Activated T-cell treated with anti-CD3 and anti-CD28 coated beads, Interleukin-2, amount 50 U/mL, for 72 hours (primary cell): Measurements from ENCODE around the gene UPP2. TPM values are rescaled to one million over a fixed set of nuclear protein-coding genes. Genes with fewer than 3 reads are reported as not detected.

Source experiments
- ATAC-seq, 2 donors: fragments of 150-1000 bp; cut with Tn5 transposase; replicated peaks in 1 of 2; 2 replicates each; pipeline ENCODE4 v1.10.0; 2021; ENCODE audit warnings: moderate library complexity in 2 of 2, mild to moderate bottlenecking in 1 of 2
- DNase-seq, 2 donors: peaks; one replicate each; pipeline ENCODE4 v3.0.0; 2021 to 2022; ENCODE audit warnings: mixed read lengths in 1 of 2
- H3K27ac Mint-ChIP-seq: one replicate; pipeline ENCODE4 v1.8.0; 2022; ENCODE audit warnings: mild to moderate bottlenecking, moderate library complexity, mixed read lengths
- H3K27me3 Mint-ChIP-seq: one replicate; pipeline ENCODE4 v1.8.0; 2022; ENCODE audit warnings: low read depth, mixed read lengths
- H3K36me3 Mint-ChIP-seq, 2 donors: one replicate each; pipeline ENCODE4 v1.8.0; 2022; ENCODE audit warnings: mixed read lengths in 2 of 2, mild to moderate bottlenecking in 1 of 2; ENCODE audit not compliant: insufficient read depth in 2 of 2
- H3K4me1 Mint-ChIP-seq: one replicate; pipeline ENCODE4 v1.8.0; 2022; ENCODE audit warnings: low read depth, mixed read lengths
- H3K4me3 Mint-ChIP-seq, 2 donors: one replicate each; pipeline ENCODE4 v1.8.0; 2022; ENCODE audit warnings: mild to moderate bottlenecking in 2 of 2, mixed read lengths in 2 of 2, moderate library complexity in 2 of 2
- H3K9me3 Mint-ChIP-seq, 2 donors: one replicate each; pipeline ENCODE4 v1.8.0; 2022; ENCODE audit warnings: mixed read lengths in 2 of 2
- total RNA-seq, 2 donors: library from RNA; stranded (reverse); gene quantifications; one replicate each; pipeline ENCODE4 v1.2.3, GENCODE V29; 2022

Gene UPP2
- total RNA-seq, 2 donors from 2014 or later = not detected

- DNase-seq (no peak), ATAC-seq (no peak)
- Mint-ChIP-seq H3K27ac (no peak overlapping the region), H3K27me3 (peaks cover 20% of the 10 kb centered on the region), H3K36me3 (no peaks in the 10 kb centered on the region), H3K4me1 (no peaks in the 10 kb centered on the region), H3K9me3 (no peaks in the 10 kb centered on the region), H3K4me3 (no peak overlapping the region)
Measured at GRCh38 chr2:158134055-158134454, 32.4 kb downstream of the UPP2 start.

- Mint-ChIP-seq H3K9me3 (no peaks in the 10 kb centered on the region), H3K27me3 (peaks cover 20% of the 10 kb centered on the region), H3K36me3 (no peaks in the 10 kb centered on the region), H3K4me1 (no peaks in the 10 kb centered on the region), H3K27ac (no peak overlapping the region), H3K4me3 (no peak overlapping the region)
- DNase-seq (no peak), ATAC-seq (no peak)
Measured at GRCh38 chr2:158134655-158135054, 33.0 kb downstream of the UPP2 start.

- no peak for ATAC-seq
Measured at GRCh38 chr2:158135096-158135495, 33.4 kb downstream of the UPP2 start.

GRCh38 chr2:158138255-158138654 lies 36.6 kb downstream of the UPP2 start:
- Mint-ChIP-seq H3K4me3 (no peak overlapping the region), H3K27me3 (peaks cover 23% of the 10 kb centered on the region), H3K9me3 (no peaks in the 10 kb centered on the region), H3K4me1 (no peaks in the 10 kb centered on the region), H3K36me3 (no peaks in the 10 kb centered on the region), H3K27ac (no peak overlapping the region)
- no peak for ATAC-seq
- DNase-seq = no peak

More at GRCh38 chr2:158135096-158135495, 33.4 kb downstream of the UPP2 start:
- peaks cover 20% of the 10 kb centered on the region for H3K27me3 Mint-ChIP-seq
- no peak overlapping the region for H3K4me3 Mint-ChIP-seq
- DNase-seq = no peak
- H3K36me3 Mint-ChIP-seq = no peaks in the 10 kb centered on the region
- no peaks in the 10 kb centered on the region for H3K4me1 Mint-ChIP-seq
- no peaks in the 10 kb centered on the region for H3K9me3 Mint-ChIP-seq
- no peak overlapping the region for H3K27ac Mint-ChIP-seq

- Mint-ChIP-seq H3K27me3 (peaks cover 23% of the 10 kb centered on the region), H3K4me3 (no peak overlapping the region), H3K27ac (no peak overlapping the region), H3K9me3 (peaks cover 0 to under 1% of the 10 kb centered on the region in 2 donors), H3K4me1 (no peaks in the 10 kb centered on the region), H3K36me3 (no peaks in the 10 kb centered on the region)
- DNase-seq (no peak), ATAC-seq (no peak)
Measured at GRCh38 chr2:158140201-158140600, 38.5 kb downstream of the UPP2 start.

- H3K36me3 Mint-ChIP-seq = peaks cover 0 to 3% of the 10 kb centered on the region in 2 donors
- no peak overlapping the region for H3K4me3 Mint-ChIP-seq
- peaks cover 21% of the 10 kb centered on the region for H3K27me3 Mint-ChIP-seq
- no peak overlapping the region for H3K27ac Mint-ChIP-seq
- H3K4me1 Mint-ChIP-seq = no peaks in the 10 kb centered on the region
- peaks cover 0 to 7% of the 10 kb centered on the region in 2 donors for H3K9me3 Mint-ChIP-seq
- ATAC-seq = no peak
- DNase-seq = no peak
Measured at GRCh38 chr2:158142165-158142564, 40.5 kb downstream of the UPP2 start.

- Mint-ChIP-seq H3K9me3 (peaks cover 0 to 7% of the 10 kb centered on the region in 2 donors), H3K27me3 (peaks cover 15% of the 10 kb centered on the region), H3K4me3 (no peak overlapping the region), H3K27ac (no peak overlapping the region), H3K36me3 (peaks cover 0 to 3% of the 10 kb centered on the region in 2 donors), H3K4me1 (no peaks in the 10 kb centered on the region)
- DNase-seq (no peak), ATAC-seq (no peak)
Measured at GRCh38 chr2:158142568-158143332, 41.1 kb downstream of the UPP2 start.

GRCh38 chr2:158143703-158144360 lies 42.2 kb downstream of the UPP2 start:
- Mint-ChIP-seq H3K36me3 (peaks cover 0 to 3% of the 10 kb centered on the region in 2 donors), H3K27me3 (peaks cover 9% of the 10 kb centered on the region), H3K27ac (no peak overlapping the region), H3K9me3 (peaks cover 0 to 9% of the 10 kb centered on the region in 2 donors), H3K4me1 (no peaks in the 10 kb centered on the region), H3K4me3 (no peak overlapping the region)
- DNase-seq (no peak), ATAC-seq (no peak)

- H3K27me3 Mint-ChIP-seq = peaks cover 9% of the 10 kb centered on the region
- peaks cover 0 to 3% of the 10 kb centered on the region in 2 donors for H3K36me3 Mint-ChIP-seq
- no peak overlapping the region for H3K27ac Mint-ChIP-seq
- no peaks in the 10 kb centered on the region for H3K4me1 Mint-ChIP-seq
- DNase-seq = no peak
- peaks cover 0 to 9% of the 10 kb centered on the region in 2 donors for H3K9me3 Mint-ChIP-seq
- H3K4me3 Mint-ChIP-seq = no peak overlapping the region
- ATAC-seq = no peak
Measured at GRCh38 chr2:158144914-158145625, 43.4 kb downstream of the UPP2 start.

- no peaks in the 10 kb centered on the region for H3K9me3 Mint-ChIP-seq
- H3K27me3 Mint-ChIP-seq = no peaks in the 10 kb centered on the region
- H3K4me3 Mint-ChIP-seq = no peak overlapping the region
- DNase-seq (no peak), ATAC-seq (no peak)
- H3K36me3 Mint-ChIP-seq = no peaks in the 10 kb centered on the region
- no peaks in the 10 kb centered on the region for H3K4me1 Mint-ChIP-seq
- no peak overlapping the region for H3K27ac Mint-ChIP-seq
Measured at GRCh38 chr2:158153270-158154015, 51.8 kb downstream of the UPP2 start.

GRCh38 chr2:158154596-158154995 lies 52.9 kb downstream of the UPP2 start:
- ATAC-seq (no peak), DNase-seq (no peak)
- H3K27me3 Mint-ChIP-seq = peaks cover 6% of the 10 kb centered on the region

GRCh38 chr2:158172719-158173118 lies 71.0 kb downstream of the UPP2 start:
- DNase-seq (no peak), ATAC-seq (no peak)
- Mint-ChIP-seq H3K36me3 (no peaks in the 10 kb centered on the region), H3K27ac (no peak overlapping the region), H3K9me3 (no peaks in the 10 kb centered on the region), H3K27me3 (peaks cover 12% of the 10 kb centered on the region), H3K4me3 (no peak overlapping the region), H3K4me1 (no peaks in the 10 kb centered on the region)

More at GRCh38 chr2:158154596-158154995, 52.9 kb downstream of the UPP2 start:
- Mint-ChIP-seq H3K27ac (no peak overlapping the region), H3K9me3 (no peaks in the 10 kb centered on the region), H3K4me1 (no peaks in the 10 kb centered on the region), H3K36me3 (no peaks in the 10 kb centered on the region), H3K4me3 (no peak overlapping the region)
